ENCODE results near the gene MRPL37.

MRPL37 gene

DNA sequence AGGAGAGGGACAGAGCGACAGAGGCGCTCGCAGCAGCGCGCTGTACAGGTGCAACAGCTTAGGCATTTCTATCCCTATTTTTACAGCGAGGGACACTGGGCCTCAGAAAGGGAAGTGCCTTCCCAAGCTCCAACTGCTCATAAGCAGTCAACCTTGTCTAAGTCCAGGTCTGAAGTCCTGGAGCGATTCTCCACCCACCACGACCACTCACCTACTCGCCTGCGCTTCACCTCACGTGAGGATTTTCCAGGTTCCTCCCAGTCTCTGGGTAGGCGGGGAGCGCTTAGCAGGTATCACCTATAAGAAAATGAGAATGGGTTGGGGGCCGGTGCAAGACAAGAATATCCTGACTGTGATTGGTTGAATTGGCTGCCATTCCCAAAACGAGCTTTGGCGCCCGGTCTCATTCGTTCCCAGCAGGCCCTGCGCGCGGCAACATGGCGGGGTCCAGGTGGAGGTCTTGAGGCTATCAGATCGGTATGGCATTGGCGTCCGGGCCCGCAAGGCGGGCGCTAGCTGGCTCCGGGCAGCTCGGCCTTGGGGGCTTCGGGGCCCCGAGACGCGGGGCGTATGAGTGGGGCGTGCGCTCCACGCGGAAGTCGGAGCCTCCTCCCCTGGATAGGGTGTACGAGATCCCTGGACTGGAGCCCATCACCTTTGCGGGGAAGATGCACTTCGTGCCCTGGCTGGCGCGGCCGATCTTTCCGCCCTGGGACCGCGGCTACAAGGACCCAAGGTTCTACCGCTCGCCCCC, at the start of gene MRPL37, which contains the start of gene CYB5RL:
Gene MRPL37 (plus strand): TSS at position 403 of the 754 bp plus-strand sequence. CDS start 77 bp downstream, at position 480.
Gene CYB5RL (minus strand): TSS at position 266 of the 754 bp plus-strand sequence. CDS start 4,414 bp downstream, outside the sequence.
- TF ChIP-seq CTCF (IDR thresholded peaks at IDR 0.05; ENCODE audit: low read depth, low read length), result no peak
- DNase-seq (ENCODE audit: extremely low read depth, low read depth), result peak; percentile 90

DNA sequence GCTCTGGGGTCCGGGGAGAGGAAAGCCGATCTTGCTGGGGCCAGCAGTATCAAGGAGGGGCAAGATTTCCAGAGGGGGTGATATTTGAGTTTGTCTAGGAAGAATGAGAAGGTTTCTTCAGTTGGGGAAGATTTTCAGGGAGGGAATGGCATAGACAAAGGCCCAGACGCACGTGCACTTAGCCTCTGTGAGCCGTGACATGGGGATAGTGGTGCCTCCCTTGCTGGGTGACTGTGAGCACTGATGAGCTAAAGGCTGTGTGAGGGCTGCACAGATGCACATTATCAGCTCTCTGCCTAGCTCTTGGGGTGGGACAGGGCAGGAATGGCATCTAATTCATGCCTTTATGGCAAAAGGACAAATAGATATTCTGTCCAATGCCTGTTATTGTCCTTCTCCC, 49.0 kb upstream of the MRPL37 start:
- TF ChIP-seq CTCF (IDR thresholded peaks at IDR 0.05; ENCODE audit: low read depth, low read length), result no peak
- no peak for DNase-seq (ENCODE audit: extremely low read depth, low read depth)

GRCh38 chr1:54152696-54153095, 47.3 kb upstream of the MRPL37 start, which contains the start of gene CDCP2:
Gene CDCP2 (minus strand): TSS chr1:54153000. CDS start chr1:54152922, 78 bp downstream.
- DNase-seq (ENCODE audit: extremely low read depth, low read depth), result no peak
- TF ChIP-seq CTCF (IDR thresholded peaks at IDR 0.05; ENCODE audit: low read depth, low read length), result no peak

GRCh38 chr1:54153535-54154439, 46.2 kb upstream of the MRPL37 start:
- peak; percentile 44 for DNase-seq (ENCODE audit: extremely low read depth, low read depth)
- no peak for TF ChIP-seq CTCF (IDR thresholded peaks at IDR 0.05; ENCODE audit: low read depth, low read length)

GRCh38 chr1:54156201-54156600, 43.8 kb upstream of the MRPL37 start:
- no peak for DNase-seq (ENCODE audit: extremely low read depth, low read depth)
- no peak for TF ChIP-seq CTCF (IDR thresholded peaks at IDR 0.05; ENCODE audit: low read depth, low read length)

GRCh38 chr1:54156986-54157385, 43.0 kb upstream of the MRPL37 start:
- DNase-seq (ENCODE audit: extremely low read depth, low read depth), result no peak
- TF ChIP-seq CTCF (IDR thresholded peaks at IDR 0.05; ENCODE audit: low read depth, low read length), result no peak

Measured in AG09319 (cell line).